GM23248 (cell line): ENCODE data around the gene TBC1D22A. TPM values are rescaled to one million over a fixed set of nuclear protein-coding genes. Genes with fewer than 3 reads are reported as not detected.

Experiments used
- DNase-seq: peaks from one replicate; pipeline ENCODE4 v3.0.0-alpha.2; 2015
- H2AFZ ChIP-seq: fragments of 200-600 bp; sonication (generic); 2 replicates; pipeline ENCODE4 v1.6.1; 2016; ENCODE audit warnings: antibody characterized with exemption
- H3F3A ChIP-seq: fragments of 200-600 bp; sonication (generic); 2 replicates; pipeline ENCODE4 v1.6.1; 2016; ENCODE audit warnings: mild to moderate bottlenecking, antibody characterized with exemption, mixed run types; ENCODE audit not compliant: insufficient read depth
- H3K27ac ChIP-seq: fragments of 200-600 bp; sonication (generic); 2 replicates; pipeline ENCODE4 v1.5.1; 2016; ENCODE audit warnings: mild to moderate bottlenecking
- H3K27me3 ChIP-seq: fragments of 200-600 bp; sonication (generic); replicated peaks from 2 replicates; pipeline ENCODE4 v1.6.1; 2016; ENCODE audit warnings: mild to moderate bottlenecking; ENCODE audit not compliant: insufficient read depth
- H3K36me3 ChIP-seq: fragments of 200-600 bp; sonication (generic); 2 replicates; pipeline ENCODE4 v1.6.1; 2016; ENCODE audit warnings: low read depth, mild to moderate bottlenecking
- H3K4me1 ChIP-seq: fragments of 200-600 bp; sonication (generic); 2 replicates; pipeline ENCODE4 v1.6.1; 2016; ENCODE audit warnings: mild to moderate bottlenecking; ENCODE audit not compliant: insufficient read depth
- H3K4me2 ChIP-seq: fragments of 200-600 bp; sonication (generic); one replicate; pipeline ENCODE4 v1.6.1; 2016; ENCODE audit warnings: mild to moderate bottlenecking; ENCODE audit not compliant: unreplicated experiment
- H3K4me3 ChIP-seq: fragments of 200-600 bp; sonication (generic); 2 replicates; pipeline ENCODE4 v1.5.1; 2016; ENCODE audit warnings: mild to moderate bottlenecking
- H3K79me2 ChIP-seq: fragments of 200-600 bp; sonication (generic); 2 replicates; pipeline ENCODE4 v1.6.1; 2016; ENCODE audit warnings: mild to moderate bottlenecking; ENCODE audit not compliant: insufficient read depth
- H3K9ac ChIP-seq: fragments of 200-600 bp; sonication (generic); 2 replicates; pipeline ENCODE4 v1.6.1; 2016; ENCODE audit warnings: mild to moderate bottlenecking
- H3K9me2 ChIP-seq: fragments of 200-600 bp; sonication (generic); 2 replicates; pipeline ENCODE4 v1.6.1; 2016; ENCODE audit warnings: mixed run types, mild to moderate bottlenecking, moderate library complexity; ENCODE audit not compliant: insufficient read depth
- H3K9me3 ChIP-seq: fragments of 200-600 bp; sonication (generic); one replicate; pipeline ENCODE4 v1.6.1; 2017; ENCODE audit warnings: low read depth
- H4K20me1 ChIP-seq: fragments of 200-600 bp; sonication (generic); 2 replicates; pipeline ENCODE4 v1.6.0; 2016; ENCODE audit not compliant: insufficient read depth
- EZH2 ChIP-seq: fragments of 200-600 bp; sonication (generic); IDR thresholded peaks from 2 replicates; pipeline ENCODE4 v1.6.1; 2018; ENCODE audit warnings: antibody characterized with exemption, mild to moderate bottlenecking; ENCODE audit not compliant: insufficient read depth, poor library complexity, severe bottlenecking
- EZH2phosphoT487 ChIP-seq: fragments of 200-600 bp; sonication (generic); IDR thresholded peaks from 2 replicates; pipeline ENCODE4 v1.6.1; 2018; ENCODE audit warnings: antibody characterized with exemption, moderate library complexity, mild to moderate bottlenecking, low read depth; ENCODE audit not compliant: insufficient read depth
- WGBS, 2 experiments: methylation state at CpG; one replicate each; pipeline ENCODE4 v1.1.6; 2015 to 2017; ENCODE audit warnings: low lambda C conversion rate in 2 of 2, low coverage in 1 of 2; ENCODE audit errors: missing lambda C conversion rate in 2 of 2; 5-methylcytosine and 5-hydroxymethylcytosine counted together
- in situ Hi-C: fragments of 300-500 bp; cut with MboI; formaldehyde crosslinking; loops from 2 replicates; pipeline ENCODE4 v1.15.0; 2020
- polyA plus RNA-seq: library from polyadenylated mRNA; unstranded; fragments of >200 nt; fragmentation: Nextera tagmentation; extraction: Ambion mirVana; gene quantifications from 2 replicates; pipeline ENCODE4 v1.2.1, GENCODE V29; 2016
- total RNA-seq: library from RNA; depleted of rRNA; stranded (reverse); fragments of >200 nt; shearing (Covaris generic); gene quantifications from 2 replicates; pipeline ENCODE4 v1.2.3, GENCODE V29; 2014

The TBC1D22A gene
- total and polyA plus RNA-seq, 2 experiments from 2014 or later, result 12.3 to 16.9 TPM

GRCh38 chr22:46754110-46754799, 8.2 kb upstream of the TBC1D22A start:
- Histone ChIP-seq H3F3A (peaks cover 14% of the 10 kb centered on the region), H3K4me1 (peaks cover 29% of the 10 kb centered on the region), H3K9ac (peak overlapping the region; percentile 80), H3K36me3 (no peaks in the 10 kb centered on the region), H3K4me3 (peak overlapping the region; percentile 34), H3K27me3 (no peaks in the 10 kb centered on the region), H3K9me3 (no peaks in the 10 kb centered on the region), H2AFZ (peak overlapping the region; percentile 70), H3K9me2 (no peaks in the 10 kb centered on the region), H4K20me1 (no peaks in the 10 kb centered on the region), H3K27ac (peak overlapping the region; percentile 98), H3K4me2 (peak overlapping the region; percentile 77), H3K79me2 (no peaks in the 10 kb centered on the region)
- peak; percentile 100 for DNase-seq
- in situ Hi-C loops, result no loop called here
- WGBS, 2 experiments, result 0 to 1% methylated on average over 14 of the region's 14 CpGs
- TF ChIP-seq EZH2phosphoT487 (no peak), EZH2 (no peak)

DNA sequence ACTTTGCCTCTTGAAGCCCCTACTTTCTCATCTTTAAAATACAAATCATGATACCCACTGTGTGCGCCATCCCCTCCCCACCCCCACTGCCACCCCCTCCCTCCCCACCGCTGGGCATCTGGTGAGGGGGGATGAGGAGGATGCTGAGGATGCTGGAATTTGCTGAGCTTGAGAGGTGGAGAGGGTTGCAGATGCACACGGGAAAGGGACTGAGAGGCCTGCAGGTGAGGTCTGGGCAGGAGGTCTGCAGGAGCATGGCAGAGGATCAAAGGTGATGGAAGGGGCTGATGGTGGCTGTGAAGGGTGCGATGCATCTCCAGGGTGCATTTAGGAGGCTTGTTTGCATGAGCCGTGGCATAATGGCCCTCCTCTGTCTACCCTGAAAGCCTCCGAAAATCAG, 7.6 kb upstream of the TBC1D22A start:
- Histone ChIP-seq H3K9me3 (no peaks in the 10 kb centered on the region), H3K9ac (no peak overlapping the region), H3K79me2 (no peaks in the 10 kb centered on the region), H3K4me2 (no peak overlapping the region), H2AFZ (no peak overlapping the region), H3K4me1 (peaks cover 23% of the 10 kb centered on the region), H3K36me3 (no peaks in the 10 kb centered on the region), H4K20me1 (no peaks in the 10 kb centered on the region), H3F3A (peaks cover 13% of the 10 kb centered on the region), H3K9me2 (no peaks in the 10 kb centered on the region), H3K27me3 (no peaks in the 10 kb centered on the region), H3K27ac (no peak overlapping the region), H3K4me3 (no peak overlapping the region)
- DNase-seq, result no peak
- in situ Hi-C loops, result no loop called here
- TF ChIP-seq EZH2phosphoT487, result no peak
- TF ChIP-seq EZH2, result no peak
- WGBS, 2 experiments, result 68 to 73% methylated on average over 6 of the region's 6 CpGs

GRCh38 chr22:46755525-46755924, 6.9 kb upstream of the TBC1D22A start:
- Histone ChIP-seq H3K27me3 (no peaks in the 10 kb centered on the region), H3K4me1 (peaks cover 16% of the 10 kb centered on the region), H4K20me1 (no peaks in the 10 kb centered on the region), H3K4me2 (no peak overlapping the region), H3K9me2 (no peaks in the 10 kb centered on the region), H3K36me3 (no peaks in the 10 kb centered on the region), H3K27ac (no peak overlapping the region), H2AFZ (no peak overlapping the region), H3F3A (peaks cover 15% of the 10 kb centered on the region), H3K4me3 (no peak overlapping the region), H3K9ac (no peak overlapping the region), H3K9me3 (no peaks in the 10 kb centered on the region), H3K79me2 (peaks cover under 1% of the 10 kb centered on the region; the same call in 1 of the 2 replicates)
- in situ Hi-C loops, result no loop called here
- no peak for DNase-seq
- TF ChIP-seq EZH2phosphoT487 (no peak), EZH2 (no peak)
- whole genome bisulfite sequencing, 2 experiments, result 100% methylated on average over 2 of the region's 2 CpGs

DNA sequence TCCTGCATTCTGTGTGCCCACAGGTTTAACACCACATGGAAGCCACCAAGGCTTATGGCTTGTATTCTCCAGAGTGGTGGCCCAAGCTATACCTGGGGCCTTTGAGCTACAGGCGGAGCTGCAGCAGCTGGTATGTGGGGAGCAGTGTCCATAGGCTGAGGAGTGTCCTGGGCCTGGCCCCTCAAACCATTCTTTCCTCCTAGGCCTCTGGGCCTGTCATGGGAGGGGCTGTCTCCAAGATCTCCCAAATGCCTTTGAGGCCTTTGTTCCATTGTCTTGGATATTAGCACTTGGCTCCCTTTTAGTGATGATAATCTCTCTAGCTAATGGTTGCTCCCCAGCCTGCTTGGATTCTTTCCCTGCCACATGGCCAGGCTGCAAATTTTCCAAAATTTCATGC, 6.4 kb upstream of the TBC1D22A start:
- Histone ChIP-seq H3K4me3 (no peak overlapping the region), H3K27ac (no peak overlapping the region), H3K4me2 (no peak overlapping the region), H3K9ac (no peak overlapping the region), H3K27me3 (no peaks in the 10 kb centered on the region), H3F3A (peaks cover 20% of the 10 kb centered on the region), H2AFZ (no peak overlapping the region), H3K4me1 (peaks cover 15% of the 10 kb centered on the region), H3K79me2 (peaks cover 6% of the 10 kb centered on the region), H4K20me1 (no peaks in the 10 kb centered on the region), H3K9me2 (no peaks in the 10 kb centered on the region), H3K36me3 (no peaks in the 10 kb centered on the region), H3K9me3 (no peaks in the 10 kb centered on the region)
- DNase-seq, result no peak
- 81 to 100% methylated on average over 1 of the region's 1 CpG for WGBS, 2 experiments
- in situ Hi-C loops, result no loop called here
- TF ChIP-seq EZH2, result no peak
- no peak for TF ChIP-seq EZH2phosphoT487
